ENCODE results near the gene ALPP. TPM values are rescaled to one million over a fixed set of nuclear protein-coding genes. Genes with fewer than 3 reads are reported as not detected.
"Not testable (repeated sequence)": the region's sequence is repeated elsewhere in the genome, so short reads cannot be mapped to it uniquely, and the experiment has no call there.

Gene ALPP
- total and polyA plus RNA-seq, 2 donors (not counting 3 experiments of a cell fraction or from before 2014, with no cell fraction given) = not detected

DNA sequence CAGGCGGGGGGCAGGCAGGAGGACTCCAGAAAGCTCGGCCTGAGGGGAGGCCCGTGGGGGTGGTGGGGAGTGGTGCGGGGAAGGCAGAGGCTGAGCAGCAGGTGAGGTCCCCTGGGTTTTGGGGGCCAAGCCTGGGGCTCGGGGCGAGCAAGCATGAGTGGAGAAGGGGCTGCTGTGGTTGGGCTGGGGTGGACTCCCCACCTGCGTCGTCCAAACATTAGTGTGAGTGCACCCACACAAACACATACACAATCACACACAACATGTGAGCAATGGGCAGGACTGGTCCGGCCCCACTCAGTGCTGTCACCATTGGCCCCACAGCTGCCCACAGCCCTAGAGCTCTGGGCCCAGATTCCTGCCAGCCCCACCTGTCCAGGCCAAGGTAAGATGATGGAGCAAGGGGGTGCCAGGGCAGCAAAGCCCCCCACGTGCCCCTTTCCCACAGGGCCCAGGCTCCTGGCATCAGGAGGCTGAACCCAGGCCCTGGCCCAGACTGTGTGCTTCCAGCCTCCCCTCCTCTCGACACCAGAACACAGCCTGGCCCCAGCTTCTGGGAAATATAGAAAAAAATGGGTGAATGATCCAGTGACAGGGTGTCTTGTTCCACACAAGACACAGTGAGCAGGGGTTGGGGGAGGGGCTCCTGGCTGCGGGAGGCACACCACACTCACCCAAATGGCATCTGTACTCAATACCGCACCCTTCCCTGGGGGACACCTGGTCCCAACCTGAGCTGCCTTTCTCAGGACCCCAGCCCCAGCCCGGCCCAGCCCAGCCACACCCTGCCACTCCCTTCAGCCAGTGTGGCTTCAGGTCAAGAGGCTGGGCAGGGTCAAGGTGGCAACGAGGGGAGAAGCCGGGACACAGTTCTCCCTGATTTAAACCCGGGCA, 463 bp upstream of the ALPP start:
- no peaks in the 10 kb centered on the region for H3K4me1 ChIP-seq (ENCODE audit: control insufficient read depth, extremely low read depth, insufficient read depth, low read length)
- DNase-seq (ENCODE audit: low read depth, low spot score) (no peak), FAIRE-seq (no peak)
- no peaks in the 10 kb centered on the region for H3K79me2 ChIP-seq (ENCODE audit: control insufficient read depth, insufficient read depth, low read length)
- no peaks in the 10 kb centered on the region for H3K9me1 ChIP-seq (replicated peaks; ENCODE audit: control insufficient read depth, extremely low read depth, insufficient read depth, low read length)
- BruUV-seq (replicated peaks) = no TSS peak
- intact Hi-C loops (cut with micrococcal nuclease) (no loop called here), dilution Hi-C loops (cut with MboI; ENCODE audit: extremely low pct_ligation_motif_present, low sequenced_read_pairs) (no loop called here)
- no peak overlapping the region for H3K27ac ChIP-seq (ENCODE audit: insufficient read depth, low read depth, low read length)
- ChIA-PET CTCF (interaction anchor here (0.7 to 2.2 kb wide), 2 partner anchors 10 to 42 kb away, joined by 3 to 7 read pairs; no protein-coding TSS in a partner anchor), POLR2A (no interaction called here)
- no peaks in the 10 kb centered on the region for H3K36me3 ChIP-seq (ENCODE audit: control insufficient read depth in 2 of 2, extremely low read depth in 1 of 2, insufficient read depth in 2 of 2, low read length in 2 of 2)
- TF ChIP-seq MYC (IDR thresholded peaks at IDR 0.05; ENCODE audit: low read depth, low read length) (no peak), JUN (IDR thresholded peaks at IDR 0.05; ENCODE audit: borderline replicate concordance, insufficient read depth, insufficient read length, low read depth) (no peak), FOS (IDR thresholded peaks at IDR 0.05; ENCODE audit: borderline replicate concordance, insufficient read depth, low read length) (no peak), GATA2 (IDR thresholded peaks at IDR 0.05; ENCODE audit: insufficient read depth, insufficient read length, low read depth, low read length) (no peak), EZH2 (IDR thresholded peaks at IDR 0.05; ENCODE audit: borderline replicate concordance, low read depth, low read length, severe bottlenecking) (no peak), POLR2A (IDR thresholded peaks at IDR 0.05; ENCODE audit: low read depth, low read length) (no peak), POLR2AphosphoS5 (IDR thresholded peaks at IDR 0.05; ENCODE audit: insufficient read depth, low read depth, low read length) (no peak)
- TF ChIP-seq, protein P1, sequence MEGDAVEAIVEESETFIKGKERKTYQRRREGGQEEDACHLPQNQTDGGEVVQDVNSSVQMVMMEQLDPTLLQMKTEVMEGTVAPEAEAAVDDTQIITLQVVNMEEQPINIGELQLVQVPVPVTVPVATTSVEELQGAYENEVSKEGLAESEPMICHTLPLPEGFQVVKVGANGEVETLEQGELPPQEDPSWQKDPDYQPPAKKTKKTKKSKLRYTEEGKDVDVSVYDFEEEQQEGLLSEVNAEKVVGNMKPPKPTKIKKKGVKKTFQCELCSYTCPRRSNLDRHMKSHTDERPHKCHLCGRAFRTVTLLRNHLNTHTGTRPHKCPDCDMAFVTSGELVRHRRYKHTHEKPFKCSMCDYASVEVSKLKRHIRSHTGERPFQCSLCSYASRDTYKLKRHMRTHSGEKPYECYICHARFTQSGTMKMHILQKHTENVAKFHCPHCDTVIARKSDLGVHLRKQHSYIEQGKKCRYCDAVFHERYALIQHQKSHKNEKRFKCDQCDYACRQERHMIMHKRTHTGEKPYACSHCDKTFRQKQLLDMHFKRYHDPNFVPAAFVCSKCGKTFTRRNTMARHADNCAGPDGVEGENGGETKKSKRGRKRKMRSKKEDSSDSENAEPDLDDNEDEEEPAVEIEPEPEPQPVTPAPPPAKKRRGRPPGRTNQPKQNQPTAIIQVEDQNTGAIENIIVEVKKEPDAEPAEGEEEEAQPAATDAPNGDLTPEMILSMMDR (IDR thresholded peaks at IDR 0.05; ENCODE audit: extremely low read depth in 1 of 2, insufficient read depth in 1 of 2, low read depth in 1 of 2, low read length in 2 of 2) = no peak
- TF ChIP-seq, protein P2, sequence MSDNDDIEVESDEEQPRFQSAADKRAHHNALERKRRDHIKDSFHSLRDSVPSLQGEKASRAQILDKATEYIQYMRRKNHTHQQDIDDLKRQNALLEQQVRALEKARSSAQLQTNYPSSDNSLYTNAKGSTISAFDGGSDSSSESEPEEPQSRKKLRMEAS (IDR thresholded peaks at IDR 0.05; ENCODE audit: insufficient read depth, insufficient read length) = no peak
- no peak overlapping the region for H2AFZ ChIP-seq (ENCODE audit: low read depth, low read length)
- H3K9ac ChIP-seq (replicated peaks; ENCODE audit: extremely low read depth, insufficient read depth, low read length) = no peak overlapping the region
- H3K4me3 ChIP-seq (replicated peaks in 1 of 3; ENCODE audit: insufficient read depth in 1 of 3, low read depth in 1 of 3, low read length in 3 of 3) = no peak overlapping the region
- H3K9me3 ChIP-seq (replicated peaks; ENCODE audit: control insufficient read depth, insufficient read depth, low read length) = no peaks in the 10 kb centered on the region
- H3K27me3 ChIP-seq (ENCODE audit: control insufficient read depth in 2 of 2, insufficient read depth in 2 of 2, low read length in 2 of 2) = peaks cover 12 to 17% of the 10 kb centered on the region in 2 experiments
- H4K20me1 ChIP-seq (replicated peaks; ENCODE audit: control insufficient read depth, extremely low read depth, insufficient read depth, low read length) = no peaks in the 10 kb centered on the region
- H3K4me2 ChIP-seq (ENCODE audit: insufficient read depth, low read length) = no peak overlapping the region

DNA sequence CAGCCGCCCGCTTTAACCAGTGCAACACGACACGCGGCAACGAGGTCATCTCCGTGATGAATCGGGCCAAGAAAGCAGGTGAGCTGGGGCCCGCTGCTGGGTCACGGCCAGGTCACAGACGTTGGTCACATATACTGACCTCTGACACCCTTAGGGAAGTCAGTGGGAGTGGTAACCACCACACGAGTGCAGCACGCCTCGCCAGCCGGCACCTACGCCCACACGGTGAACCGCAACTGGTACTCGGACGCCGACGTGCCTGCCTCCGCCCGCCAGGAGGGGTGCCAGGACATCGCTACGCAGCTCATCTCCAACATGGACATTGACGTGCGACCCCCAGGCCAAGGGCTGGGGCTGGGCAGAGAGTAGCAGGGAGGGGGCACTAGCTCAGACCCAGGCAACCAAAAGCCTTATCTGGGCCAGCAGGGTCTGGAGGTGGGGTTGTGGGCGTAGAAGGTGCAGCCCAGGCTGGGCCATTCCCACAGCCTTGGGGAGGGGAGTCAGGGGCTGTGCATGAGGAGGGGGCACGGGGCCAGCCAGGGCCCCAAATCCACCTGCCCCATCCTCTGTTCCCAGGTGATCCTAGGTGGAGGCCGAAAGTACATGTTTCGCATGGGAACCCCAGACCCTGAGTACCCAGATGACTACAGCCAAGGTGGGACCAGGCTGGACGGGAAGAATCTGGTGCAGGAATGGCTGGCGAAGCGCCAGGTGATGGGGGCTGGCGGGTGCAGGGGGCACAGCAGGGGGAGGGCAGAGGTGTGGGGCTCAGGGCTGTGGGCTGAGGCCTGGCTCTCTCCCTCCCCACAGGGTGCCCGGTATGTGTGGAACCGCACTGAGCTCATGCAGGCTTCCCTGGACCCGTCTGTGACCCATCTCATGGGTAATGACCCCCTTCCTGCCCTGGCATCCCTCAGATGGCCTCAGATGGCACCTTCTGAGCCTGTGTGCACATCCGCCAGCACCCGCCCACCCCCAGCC, 1.3 kb downstream of the ALPP start:
- H2AFZ ChIP-seq (ENCODE audit: low read depth, low read length); intact Hi-C loops (cut with micrococcal nuclease); FAIRE-seq; DNase-seq (ENCODE audit: low read depth, low spot score); H3K36me3 ChIP-seq (ENCODE audit: control insufficient read depth in 2 of 2, extremely low read depth in 1 of 2, insufficient read depth in 2 of 2, low read length in 2 of 2); H3K79me2 ChIP-seq (ENCODE audit: control insufficient read depth, insufficient read depth, low read length); BruUV-seq (replicated peaks); CTCF ChIA-PET; POLR2A ChIA-PET; H3K4me2 ChIP-seq (ENCODE audit: insufficient read depth, low read length); H3K27ac ChIP-seq (ENCODE audit: insufficient read depth, low read depth, low read length); H3K4me3 ChIP-seq (replicated peaks in 1 of 3; ENCODE audit: insufficient read depth in 1 of 3, low read depth in 1 of 3, low read length in 3 of 3); H3K9me3 ChIP-seq (replicated peaks; ENCODE audit: control insufficient read depth, insufficient read depth, low read length); H3K4me1 ChIP-seq (ENCODE audit: control insufficient read depth, extremely low read depth, insufficient read depth, low read length); H3K9ac ChIP-seq (replicated peaks; ENCODE audit: extremely low read depth, insufficient read depth, low read length); H3K9me1 ChIP-seq (replicated peaks; ENCODE audit: control insufficient read depth, extremely low read depth, insufficient read depth, low read length); H4K20me1 ChIP-seq (replicated peaks; ENCODE audit: control insufficient read depth, extremely low read depth, insufficient read depth, low read length); dilution Hi-C loops (cut with MboI; ENCODE audit: extremely low pct_ligation_motif_present, low sequenced_read_pairs): not testable (repeated sequence)
- H3K27me3 ChIP-seq (ENCODE audit: control insufficient read depth in 2 of 2, insufficient read depth in 2 of 2, low read length in 2 of 2) = peaks cover 25% of the 10 kb centered on the region in 2 experiments
